ENCODE data around the gene SPEG. TPM values are rescaled to one million over a fixed set of nuclear protein-coding genes. Genes with fewer than 3 reads are reported as not detected.

The SPEG gene
- total and polyA plus RNA-seq, 2 of the 13 experiments (the other 11 are each of a cell fraction or from before 2014, with no cell fraction given) = 0.18 to 0.24 TPM

GRCh38 chr2:219408631-219409030 lies 26.0 kb upstream of the SPEG start:
- Histone ChIP-seq H3K36me3 (replicated peaks in 1 of 2; ENCODE audit: control insufficient read depth in 1 of 2, insufficient read depth in 2 of 2, low read length in 2 of 2) (no peaks in the 10 kb centered on the region), H3K4me3 (replicated peaks in 1 of 3; ENCODE audit: insufficient read depth in 1 of 3, low read depth in 2 of 3, low read length in 3 of 3) (no peak overlapping the region), H3K9me3 (ENCODE audit: low read length) (no peaks in the 10 kb centered on the region), H4K20me1 (ENCODE audit: insufficient read depth, low read length) (no peaks in the 10 kb centered on the region; the same call in 1 of the 2 replicates), H3K27me3 (ENCODE audit: control insufficient read depth in 1 of 2, insufficient read depth in 2 of 2, low read length in 2 of 2) (peaks cover 3 to 26% of the 10 kb centered on the region in 2 experiments; a peak in 3 of 5 replicates), H3K4me1 (ENCODE audit: insufficient read depth, low read length) (peaks cover 27% of the 10 kb centered on the region), H3K27ac (ENCODE audit: extremely low read length, insufficient read depth, low read length) (no peak overlapping the region), H3K4me2 (ENCODE audit: low read depth, low read length) (no peak overlapping the region), H3K9ac (ENCODE audit: insufficient read depth, low read depth, low read length) (no peak overlapping the region), H3K79me2 (ENCODE audit: insufficient read depth, low read length) (no peaks in the 10 kb centered on the region), H2AFZ (ENCODE audit: low read length) (no peak overlapping the region)
- DNase-seq (ENCODE audit: low spot score) = no peak
- intact Hi-C loops (cut with micrococcal nuclease; ENCODE audit: unreplicated experiment) (no loop called here), in situ Hi-C loops (cut with HindIII; ENCODE audit: extremely low pct_ligation_motif_present, low pct_unique_long_range_greater_than_20kb) (no loop called here)
- no peak for ATAC-seq
- no peak for FAIRE-seq
- TF ChIP-seq PAXIP1 (CRISPR knock-in tag; conservative IDR thresholded peaks at IDR 0.05) = no peak
- TF ChIP-seq ZIK1 (CRISPR knock-in tag; IDR thresholded peaks at IDR 0.05; ENCODE audit: borderline replicate concordance, low read depth) = no peak
- TF ChIP-seq ZFP36L1 (CRISPR knock-in tag; IDR thresholded peaks at IDR 0.05) = no peak
- no peak for TF ChIP-seq SRF (IDR thresholded peaks at IDR 0.05; ENCODE audit: low read depth, low read length)
- no peak for TF ChIP-seq GRHL1 (CRISPR knock-in tag; conservative IDR thresholded peaks at IDR 0.05)
- no peak for TF ChIP-seq ZNF570 (CRISPR knock-in tag; IDR thresholded peaks at IDR 0.05; ENCODE audit: borderline replicate concordance)
- no peak for TF ChIP-seq DNMT3B (CRISPR knock-in tag; conservative IDR thresholded peaks at IDR 0.05)
- no peak for TF ChIP-seq MAZ (IDR thresholded peaks at IDR 0.05; ENCODE audit: borderline replicate concordance, low read depth, low read length)
- TF ChIP-seq MAZ (CRISPR knock-in tag; IDR thresholded peaks at IDR 0.05; ENCODE audit: low read depth) = no peak
- POLR2A ChIA-PET = no interaction called here
- 29% methylated on average over 8 of the region's 8 CpGs for WGBS (ENCODE audit: low lambda C conversion rate)
- BruUV-seq (replicated peaks) = no TSS peak
- CTCF ChIA-PET (ENCODE audit: low intra/inter-chr PET ratio, low total read pairs) = no interaction called here
